Dermis blood vessel endothelial cell (primary cell): ENCODE results near the gene RNF114. TPM values are rescaled to one million over a fixed set of nuclear protein-coding genes. Genes with fewer than 3 reads are reported as not detected.
"Not testable (repeated sequence)": the region's sequence is repeated elsewhere in the genome, so short reads cannot be mapped to it uniquely, and the experiment has no call there.

ENCODE experiments used
- DNase-seq: peaks from one replicate; pipeline ENCODE4 v3.0.0; 2010
- total RNA-seq: library from RNA; depleted of rRNA; stranded (reverse); fragments of >200 nt; gene quantifications from 2 replicates; pipeline ENCODE4 v1.2.3, GENCODE V29; 2014

Gene RNF114, protein sequence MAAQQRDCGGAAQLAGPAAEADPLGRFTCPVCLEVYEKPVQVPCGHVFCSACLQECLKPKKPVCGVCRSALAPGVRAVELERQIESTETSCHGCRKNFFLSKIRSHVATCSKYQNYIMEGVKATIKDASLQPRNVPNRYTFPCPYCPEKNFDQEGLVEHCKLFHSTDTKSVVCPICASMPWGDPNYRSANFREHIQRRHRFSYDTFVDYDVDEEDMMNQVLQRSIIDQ
- total RNA-seq = 69.4 and 169 TPM in 2 replicates

DNA sequence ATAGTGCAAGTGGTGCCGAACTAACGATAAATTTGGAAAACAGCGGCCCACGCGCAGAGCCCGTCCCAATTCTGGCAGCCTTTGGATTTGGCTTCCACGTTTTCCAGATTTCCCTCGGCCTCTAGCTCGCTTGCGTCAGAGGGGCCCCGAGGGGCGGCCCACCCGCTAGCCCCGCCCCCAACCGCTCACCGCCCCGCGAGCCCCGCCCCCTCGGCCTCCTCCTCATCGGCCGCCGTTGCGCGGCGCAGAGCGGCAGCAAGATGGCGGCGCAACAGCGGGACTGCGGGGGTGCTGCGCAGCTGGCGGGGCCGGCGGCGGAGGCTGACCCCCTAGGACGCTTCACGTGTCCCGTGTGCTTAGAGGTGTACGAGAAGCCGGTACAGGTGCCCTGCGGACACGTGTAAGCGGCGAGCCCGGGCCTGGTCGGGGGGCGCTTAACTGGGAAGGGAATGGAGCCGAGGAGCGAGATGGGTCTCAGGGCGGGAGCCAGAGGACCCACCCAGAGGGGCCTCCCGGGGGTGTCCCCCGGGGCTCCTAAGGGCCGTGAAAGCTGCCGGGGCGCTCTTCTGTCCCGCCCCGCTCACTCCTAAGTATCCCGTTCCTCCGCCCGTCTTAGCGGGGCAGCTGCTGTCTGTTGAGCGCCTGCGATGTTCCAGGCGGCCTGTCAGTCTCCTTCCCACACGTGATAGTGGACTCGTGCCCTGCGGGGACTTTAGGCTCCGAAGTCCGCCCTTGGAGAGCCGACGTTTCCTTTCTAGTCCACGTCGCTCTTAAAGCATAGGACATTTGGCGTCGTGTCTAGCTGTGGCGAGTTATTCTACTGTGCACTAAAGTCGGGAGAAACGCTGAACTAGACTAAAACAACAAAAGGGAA lies at the start of gene RNF114:
TSS of gene RNF114 (plus strand) at position 245 of the 874 bp plus-strand sequence. CDS start at position 261, 16 bp downstream.
- DNase-seq = peak; percentile 94

DNA sequence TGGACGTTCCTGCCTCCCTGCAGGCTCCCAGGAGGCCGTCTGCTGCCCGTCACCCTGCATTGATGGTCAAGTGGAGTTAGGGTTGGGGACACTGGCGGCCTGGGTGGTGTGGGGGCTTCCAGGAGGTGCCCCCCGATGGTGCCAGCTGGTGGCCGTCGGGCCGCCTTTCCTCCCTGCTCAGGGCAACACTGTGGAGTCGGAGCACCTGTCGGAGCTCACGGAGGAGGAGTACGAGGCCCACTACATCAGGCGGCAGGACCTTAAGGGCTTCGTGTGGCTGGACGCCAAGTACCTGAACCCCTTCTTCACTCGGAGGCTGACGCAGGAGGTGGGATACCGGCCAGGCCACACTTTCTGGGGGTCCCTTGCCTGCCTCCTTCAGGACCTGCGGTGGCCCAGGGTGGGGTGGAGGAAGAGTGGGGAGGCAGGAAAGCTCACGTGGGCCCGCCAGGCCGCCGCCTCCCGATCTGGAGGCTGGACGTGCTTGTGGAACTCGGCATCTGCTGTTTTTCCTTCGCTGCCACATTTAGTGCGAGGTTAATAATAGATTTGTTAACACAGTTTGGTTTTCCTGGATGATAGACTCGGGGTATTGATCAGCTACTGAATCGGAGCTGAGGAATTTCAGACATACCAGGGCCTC lies 49.5 kb upstream of the RNF114 start:
- no peak for DNase-seq

DNA sequence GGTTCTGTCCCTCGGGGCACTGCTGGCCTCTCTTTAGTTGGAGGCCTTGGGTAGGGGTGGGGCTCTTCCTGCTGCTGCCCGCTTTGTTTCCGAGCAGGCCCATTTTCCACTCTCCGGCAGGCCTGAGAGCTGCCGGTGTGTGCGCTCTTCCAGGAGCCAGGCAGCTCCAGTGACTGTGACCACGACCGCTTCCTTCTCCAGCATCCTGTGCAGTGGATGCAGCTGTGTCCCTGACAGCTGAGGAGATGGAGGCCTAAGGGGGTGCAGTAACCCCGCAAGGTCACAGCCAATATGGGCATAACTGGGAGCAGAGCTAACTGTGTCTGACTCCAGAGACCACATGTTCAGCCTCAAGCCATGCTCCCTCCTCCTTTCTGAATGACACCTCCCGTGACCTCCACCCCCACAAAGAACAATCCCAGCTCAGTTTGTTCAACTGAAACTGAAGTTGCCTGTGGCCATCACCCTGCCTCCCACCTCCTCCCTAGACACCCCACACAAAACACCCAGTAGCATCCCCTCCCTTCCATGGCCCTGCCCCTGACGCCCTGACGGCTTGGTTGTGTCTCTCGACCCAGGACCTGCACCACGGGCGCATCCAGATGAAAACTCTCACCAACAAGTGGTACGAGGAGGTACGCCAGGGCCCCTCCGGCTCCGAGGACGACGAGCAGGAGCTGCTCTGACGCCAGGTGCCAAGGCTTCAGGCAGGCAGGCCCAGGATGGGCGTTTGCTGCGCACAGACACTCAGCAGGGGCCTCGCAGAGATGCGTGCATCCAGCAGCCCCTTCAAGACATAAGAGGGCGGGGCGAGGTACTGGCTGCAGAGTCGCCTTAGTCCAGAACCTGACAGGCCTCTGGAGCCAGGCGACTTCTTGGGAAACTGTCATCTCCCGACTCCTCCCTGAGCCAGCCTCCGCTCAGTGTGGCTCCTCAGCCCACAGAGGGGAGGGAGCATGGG lies 48.7 kb upstream of the RNF114 start:
- peak; percentile 40 for DNase-seq

DNA sequence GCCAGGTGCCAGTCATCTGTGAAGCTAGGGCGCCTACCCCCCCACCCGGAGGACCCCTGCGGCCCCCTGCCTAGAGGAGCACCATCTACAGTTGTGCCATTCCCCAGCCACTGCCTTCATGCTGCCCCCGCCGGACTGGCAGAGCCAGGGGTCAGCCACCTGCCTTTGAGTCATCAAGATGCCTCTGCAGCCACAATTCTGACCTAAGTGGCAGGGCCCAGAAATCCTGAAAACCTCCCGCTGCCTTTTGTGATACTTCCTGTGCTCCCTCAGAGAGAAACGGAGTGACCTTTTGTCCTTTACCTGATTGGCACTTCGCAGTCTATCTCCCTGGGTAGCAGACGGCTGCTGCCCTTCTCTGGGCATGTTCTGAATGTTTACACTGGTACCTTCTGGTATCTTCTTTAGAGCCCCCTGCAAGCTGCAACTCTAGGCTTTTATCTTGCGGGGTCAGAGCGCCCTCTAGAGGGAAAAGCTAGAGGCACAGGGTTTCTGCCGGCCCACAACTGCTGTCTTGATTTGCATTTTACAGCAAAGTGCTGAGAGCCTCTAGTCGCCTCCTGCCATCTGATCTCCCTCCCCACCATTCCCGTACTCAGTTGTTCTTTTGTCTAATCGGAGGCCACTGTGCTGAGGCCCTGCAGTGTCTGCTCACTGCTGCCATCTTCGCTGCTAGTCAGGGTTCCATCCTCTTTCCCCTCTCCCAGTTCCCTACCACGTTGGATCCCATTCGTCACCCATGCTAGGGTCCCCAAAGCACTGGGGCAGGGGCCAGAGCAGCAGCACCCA lies 47.8 kb upstream of the RNF114 start:
- DNase-seq = peak; percentile 80

DNA sequence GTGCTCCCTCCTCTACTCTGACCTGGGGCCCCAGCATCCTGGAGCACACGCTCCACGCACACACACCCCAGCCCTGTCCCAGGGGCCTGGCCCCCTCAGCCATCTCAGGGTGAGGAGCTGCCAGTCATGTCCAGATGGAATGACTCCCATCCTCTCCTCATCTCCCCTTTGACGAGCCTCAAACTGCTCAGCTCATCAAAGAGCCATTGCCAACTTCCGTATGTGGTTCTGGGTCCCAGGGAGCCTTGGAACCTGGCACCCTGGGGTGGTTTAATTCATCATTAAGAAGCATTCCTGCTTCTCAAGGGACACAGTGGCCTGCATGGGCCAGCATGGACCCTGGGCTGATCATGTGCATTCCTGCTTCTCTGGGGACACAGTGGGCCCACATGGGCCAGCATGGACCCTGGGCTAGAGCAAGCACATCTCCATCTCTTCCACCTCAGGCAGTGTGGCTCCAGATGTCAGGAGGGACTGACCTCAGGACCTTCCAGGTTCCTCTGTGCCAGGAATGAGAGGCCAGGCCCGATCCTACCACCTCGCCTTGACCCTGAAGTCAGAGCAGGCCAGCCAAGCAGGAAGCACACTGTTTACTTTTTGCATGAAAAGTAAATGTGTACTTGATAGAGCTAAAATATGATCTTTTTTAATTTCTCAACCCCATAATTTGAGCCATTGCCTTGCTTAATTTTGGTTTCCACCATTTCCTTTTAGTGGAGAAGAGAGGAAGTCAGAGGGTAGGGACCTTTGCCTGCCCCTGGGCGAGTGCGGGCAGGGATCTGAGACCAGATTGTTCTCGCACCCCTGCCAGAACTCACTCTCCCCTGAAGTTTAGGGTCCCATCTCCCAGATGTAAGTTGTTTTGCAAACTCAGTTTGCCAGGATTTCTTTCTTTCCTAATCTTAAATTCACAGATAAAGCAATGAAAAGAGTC lies 46.9 kb upstream of the RNF114 start:
- no peak for DNase-seq

DNA sequence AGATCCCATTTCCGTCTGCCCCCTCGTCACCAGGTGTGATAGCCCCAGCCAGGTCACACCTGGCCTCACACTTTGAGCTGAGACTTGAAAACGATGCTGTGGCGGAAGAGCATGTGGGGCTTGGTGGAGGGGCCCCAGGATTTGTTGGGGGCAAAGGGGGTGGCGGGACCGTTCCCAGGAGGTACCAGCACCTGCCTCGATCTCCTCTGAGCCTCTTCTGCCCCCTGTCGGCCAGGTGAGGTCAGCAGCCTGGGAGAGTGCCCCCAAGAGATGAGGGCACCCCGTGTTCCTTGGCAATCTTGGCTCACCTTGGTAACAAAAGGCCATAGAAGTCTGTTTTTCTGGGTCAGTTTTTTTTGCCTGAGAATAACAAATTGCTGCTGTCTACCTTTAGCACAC lies 46.3 kb upstream of the RNF114 start:
- no peak for DNase-seq

DNA sequence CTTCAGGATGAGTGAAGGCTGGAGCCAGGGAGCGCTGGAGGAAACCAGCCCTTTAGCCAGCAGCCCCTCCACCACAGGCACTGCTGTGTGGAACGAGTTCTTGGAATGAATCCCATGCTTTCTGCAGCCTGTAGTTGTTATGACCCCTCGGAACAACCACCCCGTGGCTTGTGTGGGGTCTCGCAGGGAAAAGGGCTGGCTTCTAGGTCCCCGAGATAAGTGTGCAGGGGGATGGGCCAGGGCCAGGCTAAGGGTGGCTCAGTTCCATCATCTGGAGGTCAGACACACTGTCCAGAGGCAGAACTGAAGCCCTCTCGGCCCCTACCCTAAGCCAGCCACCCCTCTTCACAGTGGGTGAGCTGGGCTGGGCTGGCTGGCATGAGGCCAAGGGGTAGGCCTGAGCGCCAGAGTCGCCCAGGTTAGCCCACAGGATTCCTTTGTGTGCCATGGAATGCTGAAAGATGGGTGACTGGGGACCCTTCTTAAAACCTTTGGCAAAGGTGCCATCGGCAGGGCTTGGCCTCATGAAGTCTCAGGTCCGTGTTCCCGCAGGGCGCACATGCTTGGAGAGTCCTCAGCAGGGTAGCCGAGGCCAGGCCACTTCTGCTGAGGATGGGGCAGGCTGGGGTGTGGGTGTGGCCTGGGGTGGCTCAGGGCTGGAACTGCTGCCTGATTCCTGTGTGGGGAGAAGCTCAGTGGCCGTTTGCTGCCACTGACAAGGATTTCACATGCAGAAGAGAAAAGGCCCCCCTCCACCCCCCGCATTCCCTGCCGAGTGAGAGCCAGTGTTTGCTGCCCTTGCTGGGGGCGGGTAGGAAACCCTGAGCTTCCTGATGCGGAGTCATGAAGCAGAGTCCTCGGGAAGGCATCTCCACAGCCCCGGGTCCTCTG lies 45.5 kb upstream of the RNF114 start:
- DNase-seq = peak; percentile 45

DNA sequence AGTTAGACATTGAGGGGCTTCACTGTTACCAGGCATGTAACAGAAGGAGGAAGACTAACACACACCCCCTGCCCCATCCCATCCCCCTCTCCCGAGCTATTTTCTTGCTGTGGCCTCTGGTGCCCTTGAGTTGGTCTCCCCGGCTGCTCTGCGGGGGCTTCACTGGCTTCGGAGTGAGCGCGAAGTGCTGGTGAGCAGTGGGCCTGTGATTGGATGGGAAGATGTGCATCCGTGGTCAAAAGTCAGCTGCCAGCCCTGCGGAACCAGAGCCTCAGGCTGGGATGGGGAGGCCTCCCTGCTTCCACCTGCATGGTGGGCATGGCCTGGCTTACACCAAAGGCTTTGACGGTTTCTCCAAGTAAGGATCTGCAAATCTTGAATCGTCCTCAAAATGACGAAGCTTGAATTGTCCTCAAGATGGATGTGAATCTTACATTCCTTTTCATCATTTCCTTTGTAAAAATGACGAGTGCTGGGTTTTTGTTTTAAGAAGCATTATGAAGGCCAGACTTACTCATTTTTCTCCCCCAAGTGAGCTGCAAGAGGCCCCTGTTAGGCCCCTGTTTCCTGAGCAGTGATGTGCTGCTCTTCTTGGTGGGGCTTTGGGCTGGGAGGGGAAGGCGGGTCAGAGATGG lies 44.6 kb upstream of the RNF114 start:
- no peak for DNase-seq

DNA sequence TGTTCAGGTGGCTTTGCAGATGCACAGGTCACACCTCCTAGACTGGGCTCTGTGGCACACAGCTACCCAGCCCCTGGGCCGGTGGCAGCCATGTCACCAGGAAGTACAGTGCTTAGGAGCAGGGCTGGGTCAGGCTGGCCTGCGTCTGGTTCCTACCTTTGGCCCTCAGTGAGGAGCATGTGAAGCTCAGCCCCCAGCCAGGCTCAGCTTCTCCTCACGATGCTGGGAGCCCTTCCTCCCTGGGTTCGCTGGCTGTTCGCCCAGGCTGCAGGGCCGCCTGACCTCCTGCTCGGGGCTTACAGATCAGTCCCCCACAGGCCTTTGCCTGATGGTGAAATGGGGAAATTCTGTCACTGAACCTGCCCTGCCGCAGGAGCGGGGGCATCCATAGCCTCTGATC lies 43.9 kb upstream of the RNF114 start:
- DNase-seq = no peak

DNA sequence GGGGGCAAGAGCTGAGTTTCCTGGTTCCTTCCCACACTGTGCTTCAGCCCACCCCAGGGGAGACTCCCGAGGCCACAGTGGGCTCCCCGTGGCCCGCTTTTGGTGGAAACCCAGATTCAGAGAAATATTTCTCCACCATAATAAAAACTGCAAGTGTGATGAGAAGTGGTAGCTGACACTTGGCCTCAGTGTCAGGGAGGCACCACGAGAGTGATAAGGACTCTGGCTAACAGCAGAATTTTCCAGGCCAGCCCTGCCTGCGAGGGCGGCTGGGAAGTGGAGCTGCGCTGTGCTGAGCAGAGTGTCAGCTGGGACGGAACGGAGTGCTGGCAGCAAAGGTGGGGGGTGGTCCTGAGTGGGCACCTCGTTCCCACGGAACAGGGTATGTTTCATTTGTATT lies 43.4 kb upstream of the RNF114 start:
- no peak for DNase-seq

DNA sequence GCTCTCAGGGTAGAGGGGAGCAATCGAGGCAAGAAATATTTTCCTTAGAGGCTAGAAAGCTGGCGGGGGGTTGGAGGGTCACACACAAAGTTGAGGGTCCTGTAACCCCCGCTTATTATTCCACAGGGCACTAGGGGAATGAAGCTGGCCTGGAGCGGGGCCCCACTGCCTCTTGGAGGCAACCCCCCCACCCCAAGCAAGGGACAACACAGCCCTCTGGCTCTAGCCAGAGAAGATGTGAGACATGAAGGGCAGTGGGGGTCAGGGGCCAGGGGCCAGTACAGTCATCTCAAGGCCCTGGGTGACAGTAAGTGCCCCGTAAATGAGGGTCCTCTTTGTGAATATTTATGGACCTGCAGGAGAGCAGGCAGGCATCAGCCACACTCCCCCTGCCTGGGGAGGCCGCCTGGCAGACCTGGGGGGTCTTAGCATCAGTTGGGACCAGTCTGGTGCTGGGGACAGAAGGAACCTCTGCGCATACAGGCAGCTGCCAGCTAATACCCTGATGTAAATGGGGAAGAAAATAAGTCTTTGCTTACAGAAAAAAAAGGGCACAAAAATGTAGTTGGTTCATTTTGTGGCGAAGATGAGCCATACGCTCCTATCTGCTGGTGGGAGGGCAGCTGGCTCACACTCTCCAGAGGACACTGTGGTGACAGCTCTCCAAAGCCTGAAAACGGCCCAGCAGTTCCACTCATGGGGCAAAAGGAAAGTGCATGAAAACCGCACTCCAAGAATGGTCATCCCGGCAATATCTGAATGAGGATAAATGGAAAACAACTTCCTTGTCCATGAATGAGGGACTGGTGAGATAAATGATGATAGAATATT lies 42.7 kb upstream of the RNF114 start:
- no peak for DNase-seq

DNA sequence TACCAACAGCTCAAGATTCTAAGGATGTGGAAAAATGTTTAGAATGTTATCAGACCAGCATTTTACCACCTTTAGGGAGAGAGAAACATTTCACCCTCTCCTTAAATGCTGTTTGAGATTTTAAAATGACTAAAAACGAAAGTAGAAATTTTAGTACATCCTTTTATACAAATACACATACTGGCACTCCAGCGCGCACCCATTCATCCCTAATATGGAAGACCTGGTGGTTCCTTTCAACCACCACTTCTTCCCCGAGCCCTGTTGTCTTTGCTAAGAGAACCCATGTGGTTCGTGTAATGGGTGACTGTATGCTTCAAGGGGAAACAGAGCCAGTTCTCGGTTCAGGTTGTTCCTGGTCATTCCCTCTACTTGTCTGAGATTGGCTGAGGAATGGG lies 42.1 kb upstream of the RNF114 start:
- no peak for DNase-seq

DNA sequence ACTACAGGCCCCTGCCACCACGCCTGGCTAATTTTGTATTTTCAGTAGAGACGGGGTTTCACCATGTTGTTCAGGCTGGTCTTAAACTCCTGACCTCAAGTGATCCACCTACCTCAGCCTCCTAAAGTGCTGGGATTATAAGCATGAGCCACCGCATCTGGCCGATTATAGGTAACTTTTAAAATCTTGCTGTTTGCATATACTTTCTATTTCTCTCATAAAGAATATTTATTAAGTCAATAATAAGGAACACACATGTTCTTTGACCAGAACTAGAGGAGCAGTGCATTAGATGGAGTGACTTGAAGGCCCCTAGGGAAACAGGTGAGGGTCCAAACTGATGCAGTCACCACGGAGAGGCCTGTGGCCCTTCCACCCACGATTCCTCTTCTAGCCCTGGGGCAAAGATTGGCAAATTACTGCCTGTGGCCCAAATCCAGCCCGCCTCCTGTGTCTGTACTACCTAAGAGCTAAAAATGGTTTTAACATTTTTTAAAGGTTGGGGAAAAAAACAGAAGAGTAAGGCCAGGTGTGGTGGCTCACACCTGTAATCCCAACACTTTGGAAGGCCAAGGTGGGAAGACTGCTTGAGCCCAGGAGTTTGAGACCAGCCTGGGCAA lies 40.6 kb upstream of the RNF114 start:
- DNase-seq = not testable (repeated sequence)

DNA sequence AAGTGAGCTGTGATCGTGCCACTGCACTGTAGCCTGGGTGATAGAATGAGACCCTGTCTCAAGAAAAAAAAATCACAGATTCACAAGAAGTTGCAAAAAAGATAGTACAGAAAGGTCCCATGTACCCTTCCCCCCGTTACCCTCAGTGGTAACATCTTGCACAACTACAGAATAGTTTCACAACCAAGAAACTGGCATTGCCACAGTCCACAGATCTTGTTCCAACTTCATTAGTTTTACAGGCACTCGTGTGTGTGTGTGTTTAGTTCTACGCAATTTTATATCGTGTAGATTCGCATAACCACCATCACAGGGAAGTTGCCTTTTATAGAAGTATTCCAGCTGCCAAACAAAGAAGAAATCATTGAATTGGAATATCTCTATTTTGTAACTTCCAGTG lies 40.0 kb upstream of the RNF114 start:
- DNase-seq = no peak

DNA sequence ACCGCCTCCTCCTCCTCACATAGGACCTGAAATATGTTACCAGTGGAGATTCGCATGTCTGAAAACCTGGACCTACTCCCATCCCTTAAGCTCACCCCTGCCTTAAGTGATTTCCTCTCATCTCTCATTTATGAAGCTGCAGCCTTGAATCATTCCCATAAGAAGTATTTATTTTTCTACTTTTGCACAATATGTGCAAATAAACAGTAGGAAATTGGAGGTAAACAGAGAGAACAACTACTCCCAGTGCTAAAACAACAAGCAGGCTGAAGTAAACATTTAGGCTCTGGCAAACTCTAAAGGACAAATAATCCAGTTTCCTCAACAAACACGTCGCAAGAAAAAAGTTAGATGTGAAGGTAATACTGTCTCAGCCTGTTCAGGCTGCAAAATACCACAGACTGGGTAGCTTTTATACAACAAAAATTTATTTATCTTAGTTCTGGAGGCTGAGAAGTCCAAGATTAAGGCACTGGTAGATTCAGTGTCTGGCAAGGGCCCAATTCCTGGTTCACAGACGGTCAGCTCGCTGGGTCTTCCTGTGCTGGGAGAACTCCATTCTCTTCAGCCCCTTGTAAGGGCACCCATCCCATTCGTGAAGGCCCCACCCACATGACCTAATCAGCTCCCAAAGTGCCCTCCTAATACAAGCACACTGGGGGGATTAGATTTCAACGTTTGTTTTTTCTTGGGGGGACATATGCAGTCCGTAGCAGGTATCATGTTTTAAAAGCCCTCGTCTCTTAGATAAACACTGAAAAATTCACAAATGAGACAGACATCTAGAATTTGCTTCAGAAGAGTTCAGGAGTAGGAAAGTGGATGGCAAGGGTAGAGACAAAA lies 36.4 kb upstream of the RNF114 start:
- DNase-seq = no peak

DNA sequence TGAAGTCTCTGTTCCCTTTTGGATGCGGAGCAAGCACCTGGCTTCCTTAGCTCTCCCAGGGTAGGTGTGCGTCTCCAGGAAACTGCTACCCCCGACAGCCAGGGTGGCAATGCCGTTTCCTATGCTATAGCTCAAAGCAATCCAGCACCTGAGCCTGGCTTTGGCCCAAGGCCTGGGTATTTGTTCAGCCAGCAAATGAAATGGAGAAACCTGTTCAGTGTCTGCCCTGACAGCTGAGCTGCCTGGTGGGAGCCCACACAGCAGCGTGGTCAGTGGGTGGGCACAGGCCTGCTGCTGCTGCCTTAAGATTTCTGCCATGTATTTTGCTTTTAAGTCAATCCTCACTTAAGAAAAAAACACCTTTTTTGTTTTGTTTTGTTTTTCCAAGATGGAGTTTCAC lies 34.6 kb upstream of the RNF114 start:
- DNase-seq = no peak
